Measurements from ENCODE around the gene JPH3. TPM values are rescaled to one million over a fixed set of nuclear protein-coding genes. Genes with fewer than 3 reads are reported as not detected.
A peak's percentile ranks its signal among the peaks of the same experiment; 100 is the strongest.

Gene JPH3
- total RNA-seq, 2 experiments from 2014 or later = not detected

DNA sequence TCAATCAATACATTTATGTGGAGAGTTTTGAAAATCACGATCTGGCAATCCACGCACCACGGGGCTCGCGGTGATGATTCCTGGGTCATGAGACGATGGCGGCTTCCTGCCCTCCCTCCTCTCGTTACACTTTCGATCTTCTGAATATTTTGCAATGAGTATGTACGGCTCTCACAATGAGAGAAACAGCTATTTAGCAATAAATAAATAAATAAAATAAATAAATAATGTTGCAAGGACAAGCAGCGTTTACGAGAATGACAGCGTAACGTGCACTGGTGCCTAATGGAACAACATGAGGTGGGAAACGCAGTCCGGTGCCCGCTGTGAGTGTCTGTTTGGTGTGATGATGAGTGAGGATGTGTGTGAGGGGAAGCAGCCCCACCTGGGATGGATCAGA is 46.7 kb upstream of the JPH3 start:
- CTCF ChIA-PET = no interaction called here
- H3K4me3 Mint-ChIP-seq = no peak overlapping the region
- ATAC-seq (ENCODE audit: poor library complexity) = no peak
- H3K27me3 Mint-ChIP-seq = peaks cover 34% of the 10 kb centered on the region
- H3K9me3 ChIP-seq (ENCODE audit: control insufficient read depth in 1 of 2, insufficient read depth in 1 of 2, low read length in 2 of 2) = peaks cover 0 to 13% of the 10 kb centered on the region in 2 experiments
- H3K27me3 ChIP-seq (ENCODE audit: control insufficient read depth in 1 of 2, insufficient read depth in 2 of 2, low read length in 2 of 2) = no peaks in the 10 kb centered on the region
- H3K4me1 Mint-ChIP-seq (ENCODE audit: low read depth) = no peaks in the 10 kb centered on the region
- H3K36me3 Mint-ChIP-seq (ENCODE audit: low read depth) = no peaks in the 10 kb centered on the region
- POLR2A ChIA-PET = no interaction called here
- no peak overlapping the region for H3K27ac ChIP-seq (ENCODE audit: low read depth in 1 of 2, low read length in 2 of 2)
- H3K36me3 ChIP-seq (ENCODE audit: insufficient read depth, low read length) = no peaks in the 10 kb centered on the region
- no peaks in the 10 kb centered on the region for H3K9me3 Mint-ChIP-seq
- H3K4me1 ChIP-seq (ENCODE audit: insufficient read depth, low read length) = no peaks in the 10 kb centered on the region
- peak in 2 of 14 experiments; percentile 28 to 39 for DNase-seq
- TF ChIP-seq CTCF (IDR thresholded peaks at IDR 0.05) = no peak
- H3K4me3 ChIP-seq (ENCODE audit: low read length) = no peak overlapping the region
- H3K27ac Mint-ChIP-seq = no peak overlapping the region
- intact Hi-C loops (cut with DNase I, micrococcal nuclease) = no loop called here

- Mint-ChIP-seq H3K27ac (no peak overlapping the region), H3K9me3 (no peaks in the 10 kb centered on the region), H3K4me1 (ENCODE audit: low read depth) (no peaks in the 10 kb centered on the region), H3K4me3 (no peak overlapping the region), H3K27me3 (peaks cover 34% of the 10 kb centered on the region), H3K36me3 (ENCODE audit: low read depth) (no peaks in the 10 kb centered on the region)
- intact Hi-C loops (cut with DNase I, micrococcal nuclease) = no loop called here
- peaks cover 0 to 15% of the 10 kb centered on the region in 2 experiments for H3K9me3 ChIP-seq (ENCODE audit: control insufficient read depth in 1 of 2, insufficient read depth in 1 of 2, low read length in 2 of 2)
- CTCF ChIA-PET = no interaction called here
- DNase-seq (no peak), ATAC-seq (ENCODE audit: poor library complexity) (no peak)
- H3K4me3 ChIP-seq (ENCODE audit: low read length) = no peak overlapping the region
- H3K4me1 ChIP-seq (ENCODE audit: insufficient read depth, low read length) = no peaks in the 10 kb centered on the region
- no peak overlapping the region for H3K27ac ChIP-seq (ENCODE audit: low read depth in 1 of 2, low read length in 2 of 2)
- H3K27me3 ChIP-seq (ENCODE audit: control insufficient read depth in 1 of 2, insufficient read depth in 2 of 2, low read length in 2 of 2) = no peaks in the 10 kb centered on the region
- no peaks in the 10 kb centered on the region for H3K36me3 ChIP-seq (ENCODE audit: insufficient read depth, low read length)
- POLR2A ChIA-PET = no interaction called here
- TF ChIP-seq CTCF (IDR thresholded peaks at IDR 0.05) = no peak
These were observed 45.3 kb upstream of the JPH3 start for GRCh38 chr16:87556941-87557459.

DNA sequence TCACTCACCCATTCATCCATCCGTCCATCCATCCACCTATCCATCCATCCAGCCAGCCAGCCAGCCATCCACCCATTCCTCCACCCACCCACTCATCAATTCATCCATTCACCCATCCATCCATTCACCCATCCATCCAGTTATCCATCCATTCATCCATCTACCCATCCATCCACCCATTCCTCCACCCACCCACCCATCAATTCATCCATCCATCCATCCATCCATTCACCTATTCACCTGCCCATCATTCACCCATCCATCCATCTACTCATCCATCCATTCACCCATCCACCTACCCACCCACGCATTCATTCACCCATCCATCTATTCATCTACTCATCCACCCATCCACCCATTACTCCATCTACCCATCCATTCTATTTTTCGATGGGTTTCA is 43.6 kb upstream of the JPH3 start:
- POLR2A ChIA-PET = no interaction called here
- intact Hi-C loops (cut with DNase I, micrococcal nuclease) = no loop called here
- CTCF ChIA-PET = no interaction called here

More for the DNA sequence above, 43.6 kb upstream of the JPH3 start:
- TF ChIP-seq CTCF (IDR thresholded peaks at IDR 0.05) = no peak
- DNase-seq = no peak
- H3K9me3 ChIP-seq (ENCODE audit: control insufficient read depth in 1 of 2, insufficient read depth in 1 of 2, low read length in 2 of 2) = peaks cover 0 to 15% of the 10 kb centered on the region in 2 experiments
- H3K4me3 Mint-ChIP-seq = no peak overlapping the region
- H3K9me3 Mint-ChIP-seq = no peaks in the 10 kb centered on the region
- H3K27ac ChIP-seq (ENCODE audit: low read depth in 1 of 2, low read length in 2 of 2) = no peak overlapping the region
- H3K4me1 ChIP-seq (ENCODE audit: insufficient read depth, low read length) = no peaks in the 10 kb centered on the region
- ATAC-seq (ENCODE audit: poor library complexity) = no peak
- H3K27me3 ChIP-seq (ENCODE audit: control insufficient read depth in 1 of 2, insufficient read depth in 2 of 2, low read length in 2 of 2) = no peaks in the 10 kb centered on the region
- no peaks in the 10 kb centered on the region for H3K36me3 Mint-ChIP-seq (ENCODE audit: low read depth)
- no peaks in the 10 kb centered on the region for H3K36me3 ChIP-seq (ENCODE audit: insufficient read depth, low read length)
- no peak overlapping the region for H3K27ac Mint-ChIP-seq
- peaks cover 27% of the 10 kb centered on the region for H3K27me3 Mint-ChIP-seq
- H3K4me3 ChIP-seq (ENCODE audit: low read length) = no peak overlapping the region
- H3K4me1 Mint-ChIP-seq (ENCODE audit: low read depth) = no peaks in the 10 kb centered on the region

Measured in CD4-positive, alpha-beta T cell (primary cell).